GM19328 (cell line): ENCODE data around the gene NABP1.

Experiments used
- ATAC-seq: cut with Tn5 transposase; IDR thresholded peaks from one replicate; pipeline ENCODE4 v1.9.1; 2021; ENCODE audit warnings: mild to moderate bottlenecking, moderate library complexity; ENCODE audit not compliant: unreplicated experiment

NABP1 gene

DNA sequence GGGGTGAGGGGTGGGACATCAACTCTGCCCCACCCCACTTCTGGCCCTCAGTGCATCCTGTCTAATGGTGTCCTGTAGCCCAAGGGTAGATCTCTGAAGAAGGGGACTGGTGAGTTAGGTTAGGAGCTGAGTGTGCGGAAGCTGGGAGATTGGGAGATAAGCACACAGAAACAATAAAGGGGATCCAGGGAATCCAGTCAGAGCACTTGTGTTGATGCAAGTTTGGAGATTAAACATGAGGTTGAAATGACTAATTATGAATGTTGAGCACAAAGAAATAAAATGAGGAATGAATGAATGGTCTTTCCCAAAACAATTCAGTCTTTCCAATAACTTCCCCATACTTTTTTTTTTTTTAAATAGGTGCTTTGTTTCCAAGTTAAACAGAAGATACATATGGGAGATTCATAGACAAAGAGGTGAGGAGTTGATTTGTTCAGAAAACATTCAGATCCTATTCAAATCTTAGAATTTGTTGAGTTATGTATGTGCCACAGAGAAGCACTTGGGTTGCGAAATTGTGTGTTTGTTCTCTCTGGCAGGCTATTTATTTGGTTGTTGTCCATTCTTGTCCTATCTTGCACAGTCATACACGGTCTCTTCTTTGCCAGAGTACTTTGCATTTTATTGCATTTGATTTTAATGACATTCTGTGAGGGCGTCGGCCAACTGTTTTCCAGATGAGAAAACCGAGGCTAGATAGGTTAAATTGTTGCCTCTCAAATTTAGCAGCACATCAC lies 31.6 kb upstream of the NABP1 start:
- no peak for ATAC-seq

DNA sequence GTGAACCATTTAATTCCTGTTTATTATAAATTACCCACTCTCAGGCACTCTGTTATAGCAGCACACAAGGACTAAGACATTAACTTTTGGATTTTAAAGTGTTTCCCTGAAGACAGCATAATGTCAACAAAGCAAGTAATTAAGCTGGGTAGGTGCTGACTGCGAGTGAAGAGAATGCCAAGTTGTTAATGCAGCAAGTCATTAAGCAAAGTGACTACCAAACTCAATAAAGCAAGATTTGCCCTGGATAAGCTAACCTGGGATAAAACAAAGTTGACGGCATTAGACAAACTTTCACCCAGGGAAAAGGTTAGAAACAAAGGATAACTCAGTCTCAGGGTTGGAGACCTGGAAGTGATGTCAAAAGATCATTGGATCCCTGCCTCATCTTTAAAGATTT lies 28.4 kb upstream of the NABP1 start:
- ATAC-seq: no peak

DNA sequence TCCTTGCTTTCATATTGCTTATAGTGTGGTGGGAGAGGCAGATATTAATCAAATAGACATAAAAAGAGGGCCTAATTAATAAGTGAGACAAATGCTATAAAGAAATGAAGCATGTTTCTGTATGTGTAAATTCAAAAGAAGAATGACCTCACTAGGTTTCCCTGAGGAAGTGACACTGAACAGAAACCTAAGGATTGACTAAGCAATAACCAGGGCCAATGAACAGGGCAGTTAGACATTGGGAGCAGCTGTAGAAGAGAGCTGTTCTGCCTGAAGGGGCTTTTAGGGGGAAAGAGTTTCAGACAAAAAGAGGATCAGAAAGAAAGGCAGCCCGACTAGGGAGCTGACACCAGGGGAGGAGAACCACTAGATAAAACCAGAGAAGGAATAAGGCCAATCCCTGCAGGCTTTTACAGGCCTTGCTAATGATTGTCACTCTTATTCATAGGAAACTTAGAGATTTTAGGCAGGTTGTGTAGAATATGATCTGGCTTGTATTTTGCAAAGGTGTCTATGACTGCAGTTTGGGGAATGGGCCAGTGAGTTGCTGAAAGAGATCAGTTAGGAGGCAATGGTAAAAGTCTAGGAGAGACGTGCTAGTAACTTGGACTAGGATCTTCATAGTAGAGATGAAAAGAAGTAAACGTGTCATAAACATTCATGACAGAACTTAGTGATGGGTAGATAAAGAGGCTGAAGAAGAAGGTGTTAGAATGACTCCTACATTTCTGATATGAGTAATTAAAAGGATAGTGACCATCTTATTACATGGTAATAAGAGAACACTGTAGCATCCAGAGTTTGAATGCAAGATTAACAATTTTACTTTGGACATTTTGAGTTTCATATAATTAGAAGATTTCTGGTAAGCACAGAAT lies 26.8 kb upstream of the NABP1 start:
- peak; percentile 90 for ATAC-seq

DNA sequence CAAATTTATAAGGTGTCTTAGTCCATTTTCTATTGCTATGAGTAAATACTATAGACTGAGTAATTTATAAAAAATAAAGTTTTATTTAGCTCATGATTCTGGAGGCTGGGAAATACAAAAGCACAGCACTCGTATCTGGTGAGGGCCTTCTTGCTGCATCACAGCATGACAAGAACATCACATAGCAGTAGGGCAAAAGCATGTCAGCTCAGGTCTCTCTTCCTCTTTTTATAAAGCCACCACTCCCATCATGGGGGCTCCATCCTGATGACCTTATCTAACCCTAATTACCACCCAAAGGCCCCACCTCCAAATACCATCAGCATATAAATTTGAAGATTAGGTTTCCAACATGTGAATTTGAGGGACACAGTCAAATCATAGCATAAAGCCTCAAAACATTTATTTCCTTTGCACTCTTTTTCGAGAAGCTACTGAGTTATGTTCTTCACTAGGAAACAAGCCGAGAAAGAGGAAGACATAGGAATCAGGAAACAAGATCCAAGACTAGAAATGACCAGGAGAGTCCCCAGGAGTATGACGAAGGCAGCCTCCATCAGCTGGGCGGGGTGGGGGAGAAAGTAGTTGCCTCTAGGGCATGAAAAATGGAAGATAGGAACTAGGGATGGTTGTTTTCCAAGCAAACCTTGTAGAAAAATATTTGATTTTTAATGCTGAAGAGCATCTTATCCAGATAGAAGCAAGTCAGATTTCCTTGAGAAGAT lies 24.1 kb upstream of the NABP1 start:
- no peak for ATAC-seq

DNA sequence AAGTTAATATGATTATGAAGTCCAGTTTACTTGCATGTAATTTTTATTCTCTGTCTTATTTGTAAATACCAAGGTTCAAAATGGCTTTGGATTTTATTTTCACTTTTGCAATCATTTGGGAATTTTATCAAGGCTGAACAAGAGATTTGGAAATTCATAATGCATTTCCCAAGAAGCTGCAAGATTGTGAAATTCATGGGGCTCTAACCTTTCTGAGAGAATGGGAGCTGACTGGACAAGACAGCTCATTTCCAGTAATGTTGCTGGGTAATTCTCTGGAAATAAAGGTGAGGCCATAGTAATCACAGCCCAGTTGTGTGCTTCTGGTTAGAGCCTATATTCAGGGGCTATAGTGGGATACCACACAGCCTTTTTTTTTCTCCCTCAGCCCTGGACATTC lies 21.5 kb upstream of the NABP1 start:
- ATAC-seq: no peak

DNA sequence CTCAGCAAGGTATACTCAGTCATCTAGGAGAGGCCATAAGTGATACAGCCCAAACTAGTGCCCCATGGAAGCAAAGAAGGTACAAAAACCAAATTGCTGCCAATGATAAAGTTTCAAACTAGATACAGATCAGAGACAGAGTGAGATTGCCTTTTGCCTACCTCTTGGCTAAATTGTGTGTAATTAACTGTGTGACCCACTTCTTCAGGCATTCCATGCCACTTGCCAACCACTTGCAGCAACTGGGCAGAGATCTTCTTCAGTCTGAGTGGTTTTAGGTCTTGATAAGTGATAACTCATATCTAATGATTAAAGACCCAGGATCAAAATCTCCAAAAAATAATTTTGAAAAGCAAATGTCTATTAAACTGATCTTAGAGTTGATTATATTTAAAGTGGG lies 21.1 kb upstream of the NABP1 start:
- ATAC-seq: no peak

DNA sequence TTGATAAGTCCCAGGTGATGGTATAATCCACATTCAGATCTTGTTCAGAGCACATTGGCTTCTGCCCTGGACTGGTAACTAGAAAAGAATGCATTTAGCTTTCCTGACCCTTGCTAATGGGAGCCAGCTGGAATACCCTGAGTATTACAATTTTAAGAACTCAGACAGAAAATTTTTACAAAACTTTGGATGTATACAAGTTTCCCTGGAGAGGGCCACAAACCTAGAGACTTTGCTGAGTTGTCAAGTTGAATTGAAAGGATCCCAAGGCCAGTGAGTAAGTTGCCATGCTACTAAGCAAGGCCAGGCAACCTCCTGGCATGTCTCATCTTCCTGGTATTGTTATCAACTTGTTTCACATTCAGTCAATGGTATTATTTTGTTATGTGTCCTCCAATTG lies 20.0 kb upstream of the NABP1 start:
- ATAC-seq: no peak

DNA sequence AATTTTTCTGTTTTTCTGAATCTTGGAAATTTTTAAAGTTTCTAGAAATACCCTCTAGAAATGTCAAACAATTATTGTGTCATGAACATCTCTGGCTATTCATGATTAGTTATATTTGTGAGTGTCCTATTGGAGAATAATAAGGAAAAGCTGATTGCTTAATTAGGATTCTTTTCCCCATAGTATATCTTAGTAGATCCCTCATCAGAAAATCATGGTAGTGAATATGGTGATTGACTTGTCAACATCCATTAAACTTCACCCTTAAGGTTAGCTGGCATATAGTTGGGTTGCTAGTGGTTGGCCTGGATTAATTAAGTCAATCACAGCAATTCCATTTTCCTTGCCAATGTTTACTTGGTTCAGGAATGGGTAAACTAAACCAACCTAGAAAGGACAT lies 18.7 kb upstream of the NABP1 start:
- no peak for ATAC-seq

DNA sequence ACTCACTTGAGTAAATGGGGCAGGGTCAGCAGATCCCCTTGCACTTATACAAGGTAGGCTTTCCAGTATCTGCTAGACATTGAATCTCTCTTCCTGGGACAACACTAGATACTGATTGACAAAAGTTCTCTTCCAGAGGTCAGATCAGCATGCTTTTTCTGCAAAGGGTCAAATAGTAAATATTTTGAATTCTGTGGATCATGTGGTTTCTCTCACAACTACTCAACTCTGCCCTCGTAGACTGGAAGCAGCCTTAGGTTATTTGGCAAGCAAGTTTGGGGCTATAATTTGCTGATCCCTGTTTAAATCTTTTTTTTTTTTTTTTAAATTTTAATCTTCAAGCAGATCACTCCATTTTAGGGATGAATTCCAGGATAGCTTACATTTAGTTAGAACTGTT lies 17.4 kb upstream of the NABP1 start:
- ATAC-seq: no peak

DNA sequence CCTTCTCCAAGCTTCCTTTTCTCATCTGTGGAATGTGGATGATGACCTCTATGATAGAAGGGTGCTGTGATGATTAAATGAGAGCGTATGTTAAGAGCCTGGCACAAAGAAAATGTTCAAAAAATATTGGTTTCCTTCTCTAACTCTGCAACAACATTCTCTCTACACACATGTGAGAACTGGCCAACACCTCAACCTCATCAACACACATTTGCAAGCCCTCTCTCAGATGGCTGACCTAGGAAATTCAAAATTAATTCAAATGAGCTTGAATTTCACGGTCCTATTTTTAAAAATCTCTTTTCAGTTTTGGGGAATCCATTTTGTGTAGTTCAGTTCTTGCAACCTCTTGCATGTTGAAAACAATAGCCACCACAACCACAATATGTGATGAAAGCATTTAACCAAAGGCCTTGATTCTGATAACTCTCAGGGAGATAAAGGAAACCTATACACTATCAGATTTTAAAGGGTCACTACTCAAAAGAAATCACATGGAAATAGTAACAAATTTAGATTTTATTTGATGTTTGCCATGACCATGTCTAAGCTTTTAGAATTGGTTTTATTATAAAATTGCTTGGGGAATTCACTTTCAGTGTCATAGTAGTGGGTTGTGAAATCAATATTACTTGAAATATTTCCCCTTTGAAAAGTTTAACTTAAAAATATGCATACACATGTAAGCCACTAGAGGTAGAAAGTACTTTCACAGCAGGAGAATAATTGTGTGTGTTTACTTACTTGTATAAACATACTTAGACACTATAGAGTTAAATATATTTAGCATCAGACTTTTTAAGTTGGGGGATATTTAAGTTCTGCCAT lies 16.6 kb upstream of the NABP1 start:
- ATAC-seq: no peak

DNA sequence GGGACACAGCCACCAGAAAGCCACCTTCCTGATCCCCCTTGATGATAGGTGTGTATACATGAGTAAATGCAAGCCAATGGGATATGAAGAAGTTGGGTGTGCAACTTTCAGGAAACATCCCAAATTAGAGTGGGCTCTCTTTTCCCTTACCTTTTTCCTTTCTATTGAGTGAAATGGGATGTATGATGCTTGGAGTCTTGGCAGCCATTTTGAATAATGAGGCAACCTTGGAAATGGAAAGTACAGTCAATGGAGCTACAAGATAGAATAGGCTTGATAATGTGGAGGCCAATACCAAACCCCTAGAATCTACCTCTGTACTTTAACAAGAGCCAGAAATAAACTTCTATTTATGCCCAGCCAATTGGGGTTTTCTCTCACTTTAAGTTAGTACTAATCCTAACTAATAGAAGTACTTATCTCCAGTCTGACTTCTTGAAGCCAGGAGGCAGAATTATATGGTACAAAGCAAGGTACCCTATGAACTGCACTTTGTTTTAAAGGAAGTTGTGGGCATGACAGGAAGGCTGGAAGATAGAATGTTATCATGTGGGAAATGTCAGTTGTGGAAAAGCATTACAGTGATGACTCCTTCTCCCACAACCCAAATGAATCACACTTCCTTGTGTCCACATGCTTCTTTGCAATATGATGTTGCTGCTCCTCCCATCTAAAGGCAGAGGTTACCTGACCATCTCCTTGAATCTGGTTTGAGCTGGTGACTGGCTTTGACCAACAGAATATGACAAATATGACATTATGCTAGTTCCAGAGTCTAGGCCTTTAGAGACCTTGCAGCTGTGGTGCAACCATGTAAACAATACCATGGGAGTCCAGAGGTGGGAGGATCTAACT lies 12.9 kb upstream of the NABP1 start:
- ATAC-seq: no peak

DNA sequence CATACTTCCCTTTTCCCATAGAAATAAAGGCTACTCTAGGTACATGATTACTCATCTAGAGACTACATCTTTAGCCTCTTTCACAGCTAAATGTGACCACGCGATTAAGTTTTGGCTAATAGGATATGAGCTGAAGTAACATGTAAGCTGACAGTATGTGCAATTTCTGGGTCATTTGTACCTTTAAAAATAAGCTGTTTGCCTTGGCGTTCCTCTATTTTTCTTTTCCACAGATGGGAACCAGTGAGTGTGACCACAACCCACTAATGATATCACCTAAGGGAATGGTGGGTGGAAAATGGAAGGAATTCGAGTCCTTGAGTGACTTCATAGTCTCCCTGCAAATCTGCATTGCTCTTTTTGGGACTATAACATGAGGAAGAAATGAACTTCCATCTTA lies 11.7 kb upstream of the NABP1 start:
- no peak for ATAC-seq

DNA sequence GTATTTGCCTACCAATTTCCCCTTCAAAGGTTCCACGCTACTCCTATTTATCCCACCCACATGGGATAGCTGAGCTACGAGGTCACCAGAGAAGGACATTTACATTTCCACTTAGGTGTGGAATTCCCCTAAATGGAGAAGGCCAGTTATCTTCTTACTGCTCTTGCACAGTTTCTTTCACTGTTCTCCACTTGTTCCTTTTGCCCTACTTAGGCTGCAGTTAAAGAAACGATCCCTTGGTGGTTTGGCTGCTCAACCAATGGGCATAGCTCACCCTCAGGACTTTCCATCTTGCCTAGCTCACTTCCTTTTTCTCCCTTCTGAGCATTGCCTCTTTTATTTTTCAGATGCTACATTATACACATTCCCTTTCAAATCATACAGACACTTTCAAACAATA lies 11.2 kb upstream of the NABP1 start:
- ATAC-seq: peak; percentile 73

DNA sequence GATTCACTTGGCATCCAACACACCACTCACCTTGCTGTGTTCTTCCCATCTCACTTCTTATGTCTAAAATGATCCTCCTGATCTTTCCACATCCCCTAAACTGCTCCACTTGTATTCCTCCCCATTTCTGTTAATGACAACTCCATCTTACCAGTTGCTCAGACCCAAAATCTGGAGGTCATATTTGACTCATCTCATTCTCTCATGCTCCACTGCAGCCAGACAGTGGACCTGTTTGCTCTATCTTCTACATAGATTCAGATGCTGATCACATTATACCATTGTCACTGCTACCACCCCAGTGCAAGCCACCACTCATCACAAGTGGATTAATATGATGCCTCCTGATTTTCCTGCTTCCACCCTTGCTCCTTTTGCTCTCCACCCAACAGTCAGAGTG lies 7.9 kb upstream of the NABP1 start:
- ATAC-seq: no peak

DNA sequence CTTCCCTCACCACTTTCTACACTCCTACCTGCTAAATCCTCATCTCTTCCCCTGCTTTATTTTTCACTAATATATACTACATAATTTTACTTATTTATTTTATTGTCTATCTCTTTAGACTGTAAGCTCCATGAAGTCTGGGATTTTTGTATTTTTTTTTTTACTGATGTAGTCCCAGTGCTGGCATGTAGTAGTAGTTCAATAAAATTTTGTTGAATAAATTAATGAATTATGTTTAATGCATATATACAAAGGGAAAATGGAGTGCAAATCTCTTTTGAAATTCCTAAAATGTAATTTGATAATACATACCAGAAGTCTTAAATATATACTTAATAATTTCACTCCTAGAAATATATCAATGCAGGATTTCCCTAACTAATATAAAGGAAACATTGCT lies 7.1 kb upstream of the NABP1 start:
- ATAC-seq: no peak

DNA sequence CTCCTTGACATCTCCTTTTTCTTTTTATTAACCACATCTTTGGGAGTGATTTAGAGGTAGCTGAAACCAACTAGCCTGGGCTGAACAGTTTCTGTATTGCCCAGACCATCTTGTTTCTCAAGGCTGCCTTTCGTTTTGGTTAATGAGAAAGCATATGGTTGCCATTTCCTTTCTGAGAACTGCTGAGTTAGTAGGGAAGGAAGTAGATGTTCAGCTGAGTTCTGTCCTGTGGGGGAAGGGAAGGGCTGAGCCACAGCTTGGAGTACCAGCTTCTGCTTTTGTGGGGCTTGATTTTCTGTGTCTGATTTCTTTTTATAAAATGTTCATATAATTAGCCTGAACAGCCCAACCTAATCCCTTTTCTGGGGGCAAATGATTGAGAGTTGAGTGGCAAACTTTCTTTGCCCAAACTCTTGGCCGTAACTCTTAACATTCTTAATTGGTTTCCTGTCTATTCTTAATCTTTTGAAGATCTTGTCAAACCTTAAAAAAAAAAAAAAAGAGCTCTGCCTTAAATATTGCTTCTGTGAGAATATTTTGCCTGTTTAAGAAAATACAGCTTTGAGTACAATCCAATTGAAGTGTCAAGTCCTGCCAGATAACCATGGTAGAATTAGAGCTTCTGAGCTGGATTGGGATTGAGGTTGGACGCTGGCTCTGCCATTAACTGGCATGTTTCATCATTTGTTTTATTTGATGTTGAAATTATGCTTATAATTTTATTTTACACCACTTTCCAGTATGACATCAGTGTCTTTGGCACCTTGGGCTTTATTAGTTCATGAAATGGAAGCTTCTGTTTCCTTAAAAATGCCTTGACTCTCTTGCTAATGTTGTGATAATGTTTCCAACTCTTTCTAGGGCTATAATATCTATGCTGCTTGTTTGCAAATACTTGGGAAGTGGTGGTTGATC lies 1.9 kb upstream of the NABP1 start:
- ATAC-seq: peak; percentile 51

DNA sequence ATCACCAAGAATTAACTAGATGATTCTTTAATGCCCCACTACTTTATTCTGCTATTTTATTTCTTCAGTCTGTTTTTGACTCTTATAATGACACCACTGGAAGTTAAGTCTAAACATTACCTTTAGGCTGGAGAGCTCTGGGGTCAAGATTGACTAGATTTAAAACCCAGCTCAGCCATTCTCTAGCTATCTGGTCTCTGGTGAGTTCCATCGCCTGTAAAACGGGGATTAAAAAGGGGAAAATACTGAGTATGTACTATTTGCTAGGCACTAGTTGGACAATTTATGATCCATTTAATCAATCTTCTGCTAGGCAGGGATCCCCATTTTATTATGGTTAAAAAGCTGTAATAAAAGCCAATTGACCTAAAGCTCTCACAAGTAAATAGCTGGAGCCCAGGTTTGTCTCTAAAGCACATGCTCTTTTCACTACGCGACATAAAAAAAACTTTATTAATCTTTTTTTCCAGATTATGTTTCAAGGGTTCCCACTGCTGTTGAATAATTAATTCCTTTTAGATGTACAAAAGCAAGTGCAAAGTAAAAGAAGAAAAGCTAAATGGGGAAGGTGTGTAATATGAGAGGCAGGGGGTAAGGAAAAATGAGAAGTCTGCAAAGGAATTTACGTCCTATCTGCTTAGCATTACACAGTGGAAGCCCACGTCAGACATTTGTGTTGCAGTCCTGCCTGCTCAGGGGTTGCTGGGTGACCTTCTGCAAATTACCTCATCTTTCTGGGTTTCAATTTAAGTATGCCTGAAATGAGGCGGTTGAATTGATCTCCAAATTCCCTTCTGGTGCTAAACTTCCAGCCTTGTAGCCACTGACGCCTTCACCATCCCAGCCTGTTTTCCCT lies 918 bp upstream of the NABP1 start:
- peak; percentile 23 for ATAC-seq
